Parathyroid adenoma (tissue), 2 donors: ENCODE data around the gene PPID.
"Not testable (repeated sequence)": the region's sequence is repeated elsewhere in the genome, so short reads cannot be mapped to it uniquely, and the experiment has no call there.

Experiments used
- H2AFZ ChIP-seq: fragments of 300-600 bp; sonication (generic); one replicate; pipeline ENCODE4 v1.7.0; 2017; ENCODE audit warnings: antibody characterized with exemption, mild to moderate bottlenecking
- H3K27ac ChIP-seq: fragments of 300-600 bp; sonication (generic); one replicate; pipeline ENCODE4 v1.7.0; 2017
- H3K27me3 ChIP-seq: fragments of 300-600 bp; sonication (generic); one replicate; pipeline ENCODE4 v1.7.0; 2017; ENCODE audit warnings: low read length; ENCODE audit not compliant: control insufficient read depth, insufficient read depth
- H3K36me3 ChIP-seq: fragments of 300-600 bp; sonication (generic); one replicate; pipeline ENCODE4 v1.7.0; 2017; ENCODE audit warnings: low read length; ENCODE audit not compliant: control insufficient read depth, insufficient read depth
- H3K4me1 ChIP-seq: fragments of 300-600 bp; sonication (generic); one replicate; pipeline ENCODE4 v1.7.0; 2017; ENCODE audit warnings: control low read depth
- H3K4me2 ChIP-seq: fragments of 300-600 bp; sonication (generic); one replicate; pipeline ENCODE4 v1.7.0; 2017; ENCODE audit warnings: low read length
- H3K4me3 ChIP-seq: fragments of 300-600 bp; sonication (generic); one replicate; pipeline ENCODE4 v1.7.0; 2017; ENCODE audit warnings: low read depth, low read length
- H3K79me2 ChIP-seq: fragments of 300-600 bp; sonication (generic); one replicate; pipeline ENCODE4 v1.7.0; 2017; ENCODE audit warnings: control low read depth
- H3K9ac ChIP-seq: fragments of 300-600 bp; sonication (generic); one replicate; pipeline ENCODE4 v1.7.0; 2017; ENCODE audit warnings: mild to moderate bottlenecking
- H3K9me3 ChIP-seq: fragments of 300-600 bp; sonication (generic); one replicate; pipeline ENCODE4 v1.7.0; 2017; ENCODE audit warnings: low read length; ENCODE audit not compliant: control insufficient read depth
- TF ChIP-seq, protein P1 (sequence below): fragments of 300-600 bp; sonication (generic); IDR thresholded peaks from one replicate; pipeline ENCODE4 v1.7.0; 2017; ENCODE audit warnings: antibody characterized with exemption, mild to moderate bottlenecking
- donor health status: primary hyperparathyroidism.

The PPID gene

DNA sequence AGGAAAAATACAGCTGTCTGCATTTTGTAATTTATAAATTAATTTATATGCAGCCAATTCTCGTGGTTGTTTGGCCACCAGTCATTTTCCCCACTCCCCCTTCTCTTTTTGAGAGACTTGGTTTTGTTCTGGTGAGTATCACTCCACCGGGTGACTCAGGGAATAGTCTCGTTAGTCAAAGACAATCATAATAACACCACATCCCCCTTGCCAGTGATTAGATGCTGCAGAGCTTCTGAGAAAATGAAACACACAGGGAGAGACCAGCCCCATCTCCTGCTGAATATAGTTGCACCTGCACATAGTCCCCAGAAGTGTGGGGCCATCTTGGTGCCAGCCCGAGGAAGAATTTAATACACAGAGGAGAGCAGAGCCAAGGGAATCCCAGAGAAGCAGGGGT lies 37.7 kb upstream of the PPID start:
- no peak overlapping the region for H3K27ac ChIP-seq
- no peaks in the 10 kb centered on the region for H3K36me3 ChIP-seq
- no peak overlapping the region for H3K9ac ChIP-seq
- H2AFZ ChIP-seq, result no peak overlapping the region
- TF ChIP-seq, protein P1, sequence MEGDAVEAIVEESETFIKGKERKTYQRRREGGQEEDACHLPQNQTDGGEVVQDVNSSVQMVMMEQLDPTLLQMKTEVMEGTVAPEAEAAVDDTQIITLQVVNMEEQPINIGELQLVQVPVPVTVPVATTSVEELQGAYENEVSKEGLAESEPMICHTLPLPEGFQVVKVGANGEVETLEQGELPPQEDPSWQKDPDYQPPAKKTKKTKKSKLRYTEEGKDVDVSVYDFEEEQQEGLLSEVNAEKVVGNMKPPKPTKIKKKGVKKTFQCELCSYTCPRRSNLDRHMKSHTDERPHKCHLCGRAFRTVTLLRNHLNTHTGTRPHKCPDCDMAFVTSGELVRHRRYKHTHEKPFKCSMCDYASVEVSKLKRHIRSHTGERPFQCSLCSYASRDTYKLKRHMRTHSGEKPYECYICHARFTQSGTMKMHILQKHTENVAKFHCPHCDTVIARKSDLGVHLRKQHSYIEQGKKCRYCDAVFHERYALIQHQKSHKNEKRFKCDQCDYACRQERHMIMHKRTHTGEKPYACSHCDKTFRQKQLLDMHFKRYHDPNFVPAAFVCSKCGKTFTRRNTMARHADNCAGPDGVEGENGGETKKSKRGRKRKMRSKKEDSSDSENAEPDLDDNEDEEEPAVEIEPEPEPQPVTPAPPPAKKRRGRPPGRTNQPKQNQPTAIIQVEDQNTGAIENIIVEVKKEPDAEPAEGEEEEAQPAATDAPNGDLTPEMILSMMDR, result no peak
- no peaks in the 10 kb centered on the region for H3K27me3 ChIP-seq
- no peaks in the 10 kb centered on the region for H3K9me3 ChIP-seq
- no peaks in the 10 kb centered on the region for H3K4me1 ChIP-seq
- no peak overlapping the region for H3K4me2 ChIP-seq
- no peak overlapping the region for H3K4me3 ChIP-seq
- H3K79me2 ChIP-seq, result no peaks in the 10 kb centered on the region

- not testable (repeated sequence) for H3K9ac ChIP-seq, H3K4me2 ChIP-seq, H3K27me3 ChIP-seq, H3K27ac ChIP-seq, H3K9me3 ChIP-seq, H3K4me3 ChIP-seq, H3K4me1 ChIP-seq, H3K79me2 ChIP-seq, H3K36me3 ChIP-seq, H2AFZ ChIP-seq
Observed at GRCh38 chr4:158759539-158759938, 36.3 kb upstream of the PPID start.

DNA sequence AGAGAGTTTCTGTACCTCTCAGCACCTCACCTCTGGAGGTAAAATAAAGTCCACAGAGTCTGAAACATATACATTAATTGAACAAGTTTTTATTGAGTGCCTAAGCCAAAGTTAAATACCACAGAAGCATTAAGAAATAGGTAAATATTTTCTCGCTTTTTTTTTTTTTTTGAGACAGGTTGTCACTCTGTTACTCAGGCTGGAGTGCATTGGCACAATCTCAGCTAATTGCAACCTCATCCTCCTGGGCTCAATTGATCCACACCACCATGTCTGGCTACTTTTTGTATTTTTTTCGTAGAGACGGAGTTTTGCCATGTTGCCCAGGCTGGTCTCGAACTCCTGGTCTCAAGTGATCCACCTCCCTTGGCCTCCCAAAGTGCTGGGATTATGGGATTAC lies 35.5 kb upstream of the PPID start:
- H3K36me3 ChIP-seq, result no peaks in the 10 kb centered on the region
- H3K27ac ChIP-seq, result no peak overlapping the region
- TF ChIP-seq, protein P1, result no peak
- no peak overlapping the region for H3K4me2 ChIP-seq
- no peak overlapping the region for H3K4me3 ChIP-seq
- no peaks in the 10 kb centered on the region for H3K9me3 ChIP-seq
- no peak overlapping the region for H3K9ac ChIP-seq
- no peaks in the 10 kb centered on the region for H3K79me2 ChIP-seq
- no peaks in the 10 kb centered on the region for H3K4me1 ChIP-seq
- H2AFZ ChIP-seq, result no peak overlapping the region
- no peaks in the 10 kb centered on the region for H3K27me3 ChIP-seq

GRCh38 chr4:158758142-158758541 lies 34.9 kb upstream of the PPID start:
- Histone ChIP-seq H3K4me3 (no peak overlapping the region), H2AFZ (no peak overlapping the region), H3K9ac (no peak overlapping the region), H3K9me3 (no peaks in the 10 kb centered on the region), H3K36me3 (no peaks in the 10 kb centered on the region), H3K27ac (no peak overlapping the region), H3K4me2 (no peak overlapping the region), H3K79me2 (no peaks in the 10 kb centered on the region), H3K4me1 (no peaks in the 10 kb centered on the region), H3K27me3 (no peaks in the 10 kb centered on the region)
- TF ChIP-seq, protein P1, result no peak

GRCh38 chr4:158756588-158756987 lies 33.4 kb upstream of the PPID start:
- no peaks in the 10 kb centered on the region for H3K4me1 ChIP-seq
- H3K4me3 ChIP-seq, result no peak overlapping the region
- H2AFZ ChIP-seq, result no peak overlapping the region
- TF ChIP-seq, protein P1, result no peak
- no peak overlapping the region for H3K27ac ChIP-seq
- no peak overlapping the region for H3K9ac ChIP-seq
- no peak overlapping the region for H3K4me2 ChIP-seq
- H3K27me3 ChIP-seq, result no peaks in the 10 kb centered on the region
- H3K9me3 ChIP-seq, result no peaks in the 10 kb centered on the region
- no peaks in the 10 kb centered on the region for H3K79me2 ChIP-seq
- H3K36me3 ChIP-seq, result no peaks in the 10 kb centered on the region

DNA sequence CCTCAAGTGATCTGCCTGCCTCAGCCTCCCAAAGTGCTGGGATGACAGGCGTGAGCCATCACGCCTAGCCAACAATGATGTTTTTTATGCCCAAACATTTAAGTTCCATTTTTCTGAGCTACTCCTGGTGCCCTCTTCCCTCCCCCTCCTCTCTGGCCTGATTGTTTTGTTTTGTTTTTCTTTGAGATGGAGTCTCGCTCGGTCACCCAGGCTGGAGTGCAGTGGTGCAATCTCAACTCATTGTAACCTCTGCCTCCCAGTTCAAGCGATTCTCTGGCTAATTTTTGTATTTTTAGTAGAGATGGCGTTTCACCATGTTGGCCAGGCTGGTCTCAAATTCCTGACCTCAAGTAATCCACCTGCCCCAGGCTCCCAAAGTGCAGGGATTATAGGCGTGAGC lies 32.6 kb upstream of the PPID start:
- H2AFZ ChIP-seq, H3K4me3 ChIP-seq, H3K4me2 ChIP-seq, H3K27ac ChIP-seq, H3K27me3 ChIP-seq, H3K9me3 ChIP-seq, H3K9ac ChIP-seq, H3K79me2 ChIP-seq, H3K4me1 ChIP-seq, H3K36me3 ChIP-seq: not testable (repeated sequence)
